ENCODE measurements around the gene ACBD7.
A peak's percentile ranks its signal among the peaks of the same experiment; 100 is the strongest.

The ACBD7 gene

DNA sequence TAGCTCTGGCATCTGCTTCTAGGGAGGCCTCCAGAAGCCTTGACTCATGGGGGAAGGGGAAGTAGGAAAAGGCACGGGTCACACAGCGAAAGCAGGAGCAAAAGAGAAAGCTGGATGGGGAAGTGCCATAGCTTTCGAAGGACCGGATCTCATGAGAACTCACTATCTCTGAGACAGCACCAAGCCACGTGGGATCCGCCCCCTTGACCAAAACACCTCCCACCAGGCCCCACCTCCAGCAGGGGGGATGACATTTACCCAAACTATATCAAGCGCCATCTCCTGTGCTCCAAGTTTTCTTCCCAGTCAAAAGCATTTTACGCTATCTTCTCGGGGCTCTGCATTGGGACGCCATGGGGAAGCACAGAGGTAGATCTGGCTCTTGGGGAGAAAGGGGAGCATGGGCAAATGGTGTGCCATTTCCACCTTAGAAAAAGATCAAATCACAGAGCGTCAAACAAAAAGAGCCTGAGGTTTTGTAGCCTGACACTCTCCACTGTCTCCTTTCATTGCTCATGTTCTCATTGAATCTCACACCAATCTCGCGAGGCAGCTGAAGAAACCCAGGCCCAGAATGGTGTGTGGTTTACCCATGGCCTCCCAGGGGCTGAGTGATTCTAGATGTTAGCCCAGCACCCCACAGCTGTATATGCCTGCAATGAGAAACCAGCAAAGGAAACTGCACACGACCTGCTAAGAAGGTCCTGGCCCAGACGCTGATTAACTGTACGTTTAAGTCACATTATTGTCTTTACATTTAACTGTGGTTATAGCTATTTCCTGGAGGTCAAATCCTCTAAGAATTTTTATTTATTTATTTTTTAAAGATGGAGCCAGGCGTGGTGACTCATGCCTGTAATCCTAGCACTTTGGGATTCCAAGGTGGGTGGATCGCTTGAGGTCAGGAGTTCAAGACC is 52.9 kb downstream of the ACBD7 start:
- peak; percentile 97 for DNase-seq (ENCODE audit: low read depth)
- no peak overlapping the region for H3K4me3 ChIP-seq (ENCODE audit: low read depth, low read length)
- TF ChIP-seq CTCF (conservative IDR thresholded peaks at IDR 0.05; ENCODE audit: low read depth, low read length): no peak

- no peak for TF ChIP-seq CTCF (conservative IDR thresholded peaks at IDR 0.05; ENCODE audit: low read depth, low read length)
- peak; percentile 56 for DNase-seq (ENCODE audit: low read depth)
- no peak overlapping the region for H3K4me3 ChIP-seq (ENCODE audit: low read depth, low read length)
These were observed 60.8 kb downstream of the ACBD7 start for GRCh38 chr10:15027741-15028140.

Data from choroid plexus epithelial cell (primary cell).